Measurements from ENCODE around the gene GSTM1. TPM values are rescaled to one million over a fixed set of nuclear protein-coding genes. Genes with fewer than 3 reads are reported as not detected.
A peak's percentile ranks its signal among the peaks of the same experiment; 100 is the strongest.

Gene GSTM1
- polyA plus RNA-seq, 3 donors = 13.5 to 27.7 TPM; not detected in 1

DNA sequence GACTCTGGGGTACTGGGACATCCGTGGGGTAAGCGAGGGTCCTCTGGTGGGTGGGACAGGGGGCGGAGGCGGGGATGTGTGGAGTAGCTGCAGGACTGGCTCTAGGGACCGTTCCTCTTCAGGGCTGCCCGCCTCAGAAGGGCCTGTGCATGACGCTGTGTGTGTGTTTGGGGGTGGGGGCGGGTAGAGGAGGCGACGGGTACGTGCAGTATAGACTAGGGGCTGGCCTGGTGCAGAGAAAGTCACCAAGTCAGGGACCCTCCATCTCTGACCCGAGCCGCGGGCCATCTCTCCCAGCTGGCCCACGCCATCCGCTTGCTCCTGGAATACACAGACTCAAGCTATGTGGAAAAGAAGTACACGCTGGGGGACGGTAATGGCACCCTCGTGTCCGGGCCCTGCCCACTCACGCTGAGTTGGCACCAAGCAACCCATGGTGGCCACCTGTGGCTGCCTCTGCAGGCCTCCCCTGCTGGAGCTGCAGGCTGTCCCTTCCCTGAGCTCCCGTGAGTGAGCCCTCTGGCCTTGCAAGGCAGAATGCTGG is 24.8 kb downstream of the GSTM1 start:
- H3K4me1 ChIP-seq (ENCODE audit: control insufficient read depth in 1 of 2, insufficient read depth in 2 of 2, low read length in 2 of 2) = peaks cover 7 to 8% of the 10 kb centered on the region in 2 donors
- TF ChIP-seq, protein P1, sequence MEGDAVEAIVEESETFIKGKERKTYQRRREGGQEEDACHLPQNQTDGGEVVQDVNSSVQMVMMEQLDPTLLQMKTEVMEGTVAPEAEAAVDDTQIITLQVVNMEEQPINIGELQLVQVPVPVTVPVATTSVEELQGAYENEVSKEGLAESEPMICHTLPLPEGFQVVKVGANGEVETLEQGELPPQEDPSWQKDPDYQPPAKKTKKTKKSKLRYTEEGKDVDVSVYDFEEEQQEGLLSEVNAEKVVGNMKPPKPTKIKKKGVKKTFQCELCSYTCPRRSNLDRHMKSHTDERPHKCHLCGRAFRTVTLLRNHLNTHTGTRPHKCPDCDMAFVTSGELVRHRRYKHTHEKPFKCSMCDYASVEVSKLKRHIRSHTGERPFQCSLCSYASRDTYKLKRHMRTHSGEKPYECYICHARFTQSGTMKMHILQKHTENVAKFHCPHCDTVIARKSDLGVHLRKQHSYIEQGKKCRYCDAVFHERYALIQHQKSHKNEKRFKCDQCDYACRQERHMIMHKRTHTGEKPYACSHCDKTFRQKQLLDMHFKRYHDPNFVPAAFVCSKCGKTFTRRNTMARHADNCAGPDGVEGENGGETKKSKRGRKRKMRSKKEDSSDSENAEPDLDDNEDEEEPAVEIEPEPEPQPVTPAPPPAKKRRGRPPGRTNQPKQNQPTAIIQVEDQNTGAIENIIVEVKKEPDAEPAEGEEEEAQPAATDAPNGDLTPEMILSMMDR (IDR thresholded peaks at IDR 0.05) = no peak
- peaks cover 0 to 11% of the 10 kb centered on the region in 2 donors for H3K27me3 ChIP-seq (ENCODE audit: control insufficient read depth in 2 of 2, insufficient read depth in 2 of 2, low read length in 2 of 2)
- peaks cover 9% of the 10 kb centered on the region for H3K4me1 Mint-ChIP-seq
- H3K79me2 ChIP-seq (ENCODE audit: insufficient read depth, low read length) = no peaks in the 10 kb centered on the region
- H3K4me3 ChIP-seq (replicated peaks in 1 of 3; ENCODE audit: low read depth in 2 of 3, low read length in 3 of 3) = peak overlapping the region in 1 of 3 experiments; percentile 57
- peak overlapping the region; percentile 56 to 68 for H3K4me3 Mint-ChIP-seq
- no peaks in the 10 kb centered on the region for H4K20me1 ChIP-seq (ENCODE audit: insufficient read depth, low read length)
- H2AFZ ChIP-seq (ENCODE audit: insufficient read depth, low read depth, low read length, poor library complexity, severe bottlenecking) = peak overlapping the region; percentile 65
- H3K27ac Mint-ChIP-seq = no peak overlapping the region
- H3K27me3 Mint-ChIP-seq (ENCODE audit: low read depth in 3 of 3) = peaks cover 3 to 13% (median 11%) of the 10 kb centered on the region in 3 donors
- no peaks in the 10 kb centered on the region for H3K36me3 ChIP-seq (replicated peaks in 1 of 2; ENCODE audit: control insufficient read depth in 1 of 2, insufficient read depth in 2 of 2, low read length in 2 of 2)
- peak overlapping the region; percentile 15 for H3K9ac ChIP-seq (ENCODE audit: insufficient read depth, low read length, poor library complexity, severe bottlenecking)
- H3K9me3 ChIP-seq (replicated peaks in 1 of 2; ENCODE audit: control insufficient read depth in 1 of 2, insufficient read depth in 1 of 2, low read length in 2 of 2) = peaks cover 23 to 25% of the 10 kb centered on the region in 2 donors
- DNase-seq = no peak
- peaks cover 15 to 31% (median 25%) of the 10 kb centered on the region in 7 donors for H3K9me3 Mint-ChIP-seq
- 84% methylated on average over 18 of the region's 22 CpGs for WGBS (ENCODE audit: insufficient coverage)
- no peak overlapping the region for H3K27ac ChIP-seq (ENCODE audit: low read depth in 1 of 2, low read length in 2 of 2)
- intact Hi-C loops (cut with micrococcal nuclease) = no loop called here
- peak overlapping the region; percentile 66 for H3K4me2 ChIP-seq (replicated peaks; ENCODE audit: extremely low read depth, low read length, poor library complexity, severe bottlenecking)
- H3K36me3 Mint-ChIP-seq = peaks cover 0 to 8% of the 10 kb centered on the region in 2 donors

DNA sequence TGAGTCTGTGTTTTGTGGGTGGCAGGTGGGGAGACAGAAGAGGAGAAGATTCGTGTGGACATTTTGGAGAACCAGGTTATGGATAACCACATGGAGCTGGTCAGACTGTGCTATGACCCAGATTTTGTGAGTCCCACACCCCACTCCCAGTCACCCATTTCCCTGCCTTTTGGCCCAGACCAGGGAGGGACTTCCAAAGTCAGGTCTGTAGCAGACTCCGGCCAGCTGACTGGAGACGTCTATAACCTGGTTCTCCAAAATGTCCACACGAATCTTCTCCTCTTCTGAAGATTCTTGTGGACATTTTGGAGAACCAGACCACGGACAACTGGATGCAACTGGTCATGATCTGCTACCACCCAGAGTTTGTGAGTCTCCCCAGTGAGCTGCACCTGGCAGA is 26.0 kb downstream of the GSTM1 start:
- 86% methylated on average over 4 of the region's 5 CpGs for WGBS (ENCODE audit: insufficient coverage)
- TF ChIP-seq, protein P1 (IDR thresholded peaks at IDR 0.05) = no peak
- Histone ChIP-seq H3K4me2 (replicated peaks; ENCODE audit: extremely low read depth, low read length, poor library complexity, severe bottlenecking) (no peak overlapping the region), H3K36me3 (replicated peaks in 1 of 2; ENCODE audit: control insufficient read depth in 1 of 2, insufficient read depth in 2 of 2, low read length in 2 of 2) (no peaks in the 10 kb centered on the region), H3K79me2 (ENCODE audit: insufficient read depth, low read length) (no peaks in the 10 kb centered on the region), H3K27me3 (ENCODE audit: control insufficient read depth in 2 of 2, insufficient read depth in 2 of 2, low read length in 2 of 2) (peaks cover 0 to 11% of the 10 kb centered on the region in 2 donors), H3K27ac (ENCODE audit: low read depth in 1 of 2, low read length in 2 of 2) (no peak overlapping the region), H3K9me3 (replicated peaks in 1 of 2; ENCODE audit: control insufficient read depth in 1 of 2, insufficient read depth in 1 of 2, low read length in 2 of 2) (peaks cover 14 to 15% of the 10 kb centered on the region in 2 donors), H3K4me3 (replicated peaks in 1 of 3; ENCODE audit: low read depth in 2 of 3, low read length in 3 of 3) (no peak overlapping the region), H3K9ac (ENCODE audit: insufficient read depth, low read length, poor library complexity, severe bottlenecking) (no peak overlapping the region), H4K20me1 (ENCODE audit: insufficient read depth, low read length) (no peaks in the 10 kb centered on the region), H3K4me1 (ENCODE audit: control insufficient read depth in 1 of 2, insufficient read depth in 2 of 2, low read length in 2 of 2) (peaks cover 7 to 8% of the 10 kb centered on the region in 2 donors), H2AFZ (ENCODE audit: insufficient read depth, low read depth, low read length, poor library complexity, severe bottlenecking) (no peak overlapping the region)
- H3K27me3 Mint-ChIP-seq (ENCODE audit: low read depth in 3 of 3) = peaks cover 3 to 13% (median 11%) of the 10 kb centered on the region in 3 donors
- H3K4me1 Mint-ChIP-seq = peaks cover 9% of the 10 kb centered on the region
- intact Hi-C loops (cut with micrococcal nuclease) = no loop called here
- H3K27ac Mint-ChIP-seq = no peak overlapping the region
- H3K36me3 Mint-ChIP-seq = peaks cover 0 to 8% of the 10 kb centered on the region in 2 donors
- H3K9me3 Mint-ChIP-seq = peaks cover 7 to 19% (median 13%) of the 10 kb centered on the region in 7 donors
- DNase-seq = no peak
- H3K4me3 Mint-ChIP-seq = no peak overlapping the region

Data from CD14-positive monocyte (primary cell).